GM12878 (cell line): Measurements from ENCODE around the gene ITGB8. TPM values are rescaled to one million over a fixed set of nuclear protein-coding genes. Genes with fewer than 3 reads are reported as not detected.
A peak's percentile ranks its signal among the peaks of the same experiment; 100 is the strongest.

Experiments used
- ATF3 ChIP-seq: IDR thresholded peaks from 2 replicates; pipeline ENCODE4 v1.6.1; 2011; ENCODE audit warnings: low read depth, mild to moderate bottlenecking, low read length, moderate library complexity, borderline replicate concordance; ENCODE audit errors: extremely low read depth
- CBFB ChIP-seq: IDR thresholded peaks from 2 replicates; pipeline ENCODE4 v1.6.1; 2016; ENCODE audit warnings: antibody characterized with exemption, low read depth
- EGR1 ChIP-seq, 2 experiments: IDR thresholded peaks; 1 replicate in 1 of 2; 2 replicates in 1 of 2; pipeline ENCODE4 v1.6.1; 2011 to 2012; ENCODE audit warnings: low read depth in 2 of 2, low read length in 2 of 2, borderline replicate concordance in 1 of 2, mild to moderate bottlenecking in 1 of 2, moderate library complexity in 1 of 2
- EP300 ChIP-seq, 2 experiments: fragments of 150-350 bp in 1 of 2; IDR thresholded peaks; 2 replicates each; pipeline ENCODE4 v1.6.1; 2011 to 2012; ENCODE audit warnings: low read depth in 2 of 2, low read length in 2 of 2, borderline replicate concordance in 1 of 2, improper control_type of control experiment in 1 of 2, inconsistent platforms in 1 of 2; ENCODE audit not compliant: control insufficient read depth in 1 of 2
- FOS ChIP-seq: IDR thresholded peaks from 3 replicates; pipeline ENCODE4 v1.6.1; 2011; ENCODE audit warnings: borderline replicate concordance; ENCODE audit not compliant: insufficient read length; ENCODE audit errors: extremely low read depth
- IKZF1 ChIP-seq: fragments of 450-650 bp; conservative IDR thresholded peaks from 2 replicates; pipeline ENCODE4 v1.6.1; 2017; ENCODE audit warnings: antibody characterized with exemption, mild to moderate bottlenecking
- IRF3 ChIP-seq: fragments of 450-650 bp; IDR thresholded peaks from 2 replicates; pipeline ENCODE4 v1.6.1; 2014; ENCODE audit warnings: mild to moderate bottlenecking
- KAT2A ChIP-seq: conservative IDR thresholded peaks from 2 replicates; pipeline ENCODE4 v1.6.1; 2011; ENCODE audit warnings: low read depth, low read length; ENCODE audit not compliant: control insufficient read depth
- KDM1A ChIP-seq: fragments of 200-600 bp; sonication (generic); IDR thresholded peaks from 2 replicates; pipeline ENCODE4 v1.6.1; 2016; ENCODE audit warnings: borderline replicate concordance
- MTA2 ChIP-seq: fragments of 450-650 bp; IDR thresholded peaks from 2 replicates; pipeline ENCODE4 v1.6.1; 2016; ENCODE audit warnings: low read depth, mild to moderate bottlenecking, moderate library complexity
- PAX5 ChIP-seq: IDR thresholded peaks from 2 replicates; pipeline ENCODE4 v1.6.1; 2011; ENCODE audit warnings: low read depth, low read length, borderline replicate concordance
- PBX3 ChIP-seq: IDR thresholded peaks from 2 replicates; pipeline ENCODE4 v1.6.1; 2011; ENCODE audit warnings: mild to moderate bottlenecking, low read depth, low read length, moderate library complexity; ENCODE audit not compliant: insufficient replicate concordance
- POU2F2 ChIP-seq: IDR thresholded peaks from 3 replicates; pipeline ENCODE4 v1.6.1; 2011; ENCODE audit warnings: low read depth, mild to moderate bottlenecking, low read length, borderline replicate concordance
- RB1 ChIP-seq: fragments of 450-650 bp; formaldehyde crosslinking; IDR thresholded peaks from 2 replicates; pipeline ENCODE4 v1.6.1; 2017; ENCODE audit warnings: mild to moderate bottlenecking, borderline replicate concordance
- STAT3 ChIP-seq: IDR thresholded peaks from 2 replicates; pipeline ENCODE4 v1.6.1; 2011; ENCODE audit warnings: low read depth, low read length, improper control_type of control experiment
- TBL1XR1 ChIP-seq: IDR thresholded peaks from 2 replicates; pipeline ENCODE4 v1.6.1; 2012; ENCODE audit warnings: low read depth, low read length, improper control_type of control experiment
- TCF3 ChIP-seq: IDR thresholded peaks from 2 replicates; pipeline ENCODE4 v1.6.1; 2012; ENCODE audit warnings: low read depth, mild to moderate bottlenecking, low read length, borderline replicate concordance; ENCODE audit not compliant: insufficient read depth
- YBX1 ChIP-seq: fragments of 450-650 bp; IDR thresholded peaks from 2 replicates; pipeline ENCODE4 v1.6.1; 2016; ENCODE audit warnings: antibody characterized with exemption
- ZNF217 ChIP-seq: fragments of 450-650 bp; IDR thresholded peaks from 2 replicates; pipeline ENCODE4 v1.6.1; 2017; ENCODE audit warnings: antibody characterized with exemption, mild to moderate bottlenecking
- ZNF24 ChIP-seq: fragments of 450-650 bp; IDR thresholded peaks from 2 replicates; pipeline ENCODE4 v1.6.1; 2017; ENCODE audit warnings: antibody characterized with exemption, mild to moderate bottlenecking
- polyA plus RNA-seq, 11 experiments: library from polyadenylated mRNA; depleted of rRNA in 4 of 11; unstranded in 6 of 11; stranded (reverse) in 5 of 11; fragments of >200 nt; fragmentation: Nextera tagmentation in 4 of 11; fragmentation: Illumina TruSeq in 1 of 11; extraction: Ambion mirVana in 4 of 11; extraction: Trizol in 1 of 11; gene quantifications; 1 replicate in 1 of 11; 2 replicates in 10 of 11; pipeline versions ENCODE4 v1.2.1 to v1.2.3, GENCODE V29; 2011 to 2016; ENCODE audit warnings: inconsistent platforms in 2 of 11, missing spikeins in 2 of 11, low read depth in 1 of 11
- total RNA-seq, 4 experiments: library from RNA; depleted of rRNA in 3 of 4; stranded (reverse); fragments of >200 nt in 3 of 4; fragmentation: Illumina TruSeq in 1 of 4; extraction: Trizol in 1 of 4; gene quantifications; 2 replicates each; pipeline versions ENCODE4 v1.2.1 to v1.2.3, GENCODE V29; 2013 to 2021
- TF ChIP-seq, protein P1 (sequence below): IDR thresholded peaks from 2 replicates; pipeline ENCODE4 v1.6.1; 2011; ENCODE audit warnings: borderline replicate concordance, low read depth, mild to moderate bottlenecking, moderate library complexity, low read length; ENCODE audit not compliant: insufficient read depth, poor library complexity, severe bottlenecking
- TF ChIP-seq, protein P2 (sequence below): fragments of 450-650 bp; formaldehyde crosslinking; IDR thresholded peaks from 2 replicates; pipeline ENCODE4 v1.5.0; 2022; ENCODE audit warnings: mild to moderate bottlenecking, missing genetic modification characterization

The ITGB8 gene
- total and polyA plus RNA-seq, 10 of the 15 experiments (the other 5 are each of a cell fraction or from before 2014, with no cell fraction given), result 0.37 to 26.2 (median 1.5) TPM

DNA sequence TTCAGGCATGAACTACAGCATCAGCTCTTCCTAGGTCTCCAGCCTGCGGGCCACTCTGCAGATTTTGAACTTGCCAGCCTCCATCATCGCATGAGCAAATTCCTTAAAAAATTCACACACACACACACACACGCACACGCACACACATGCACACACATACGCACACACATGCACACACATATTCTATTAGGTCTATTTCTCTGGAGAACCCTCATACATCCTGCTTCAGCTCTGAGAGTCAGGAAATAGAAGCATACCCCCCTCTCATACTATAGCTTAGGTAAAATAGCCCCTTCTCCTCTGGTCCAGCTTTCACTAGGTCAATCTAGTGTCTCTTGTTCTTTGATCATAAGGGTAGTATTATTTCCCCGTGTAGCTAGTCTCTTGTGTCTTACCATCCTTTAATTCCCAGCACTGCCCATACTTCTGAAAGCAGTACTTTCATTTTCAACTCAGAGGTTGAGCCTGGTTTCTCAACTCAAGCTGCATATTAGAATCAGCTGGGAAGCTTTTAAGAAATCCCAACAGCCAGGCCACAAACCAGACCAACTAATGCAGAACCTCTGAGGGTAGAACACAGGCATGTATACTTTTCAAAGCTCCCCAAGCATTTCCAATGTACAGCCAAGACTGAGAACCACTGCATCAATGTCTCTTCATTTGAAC is 30.9 kb upstream of the ITGB8 start (continued):
- TF ChIP-seq RB1 (0 out of 2 replicates have a peak, but pooled peaks have one; percentile 13), PBX3 (no peak), MTA2 (peak; percentile 32; the same call in 1 of the 2 replicates), EGR1 (IDR thresholded peaks at IDR 0.05; ENCODE audit: borderline replicate concordance in 1 of 2, low read depth in 2 of 2, low read length in 2 of 2) (no peak), EP300 (IDR thresholded peaks at IDR 0.05; ENCODE audit: borderline replicate concordance in 1 of 2, control insufficient read depth in 1 of 2, low read depth in 2 of 2, low read length in 2 of 2) (no peak), IKZF1 (peak; percentile 49), ZNF217 (peak; percentile 15; the same call in 1 of the 2 replicates), ZNF24 (no peak), FOS (no peak), KAT2A (no peak), KDM1A (no peak), ATF3 (no peak), IRF3 (no peak), STAT3 (no peak), POU2F2 (peak; percentile 15; the same call in 1 of the 3 replicates), TBL1XR1 (no peak), YBX1 (no peak), CBFB (no peak), PAX5 (no peak), TCF3 (no peak)
- TF ChIP-seq, protein P1, sequence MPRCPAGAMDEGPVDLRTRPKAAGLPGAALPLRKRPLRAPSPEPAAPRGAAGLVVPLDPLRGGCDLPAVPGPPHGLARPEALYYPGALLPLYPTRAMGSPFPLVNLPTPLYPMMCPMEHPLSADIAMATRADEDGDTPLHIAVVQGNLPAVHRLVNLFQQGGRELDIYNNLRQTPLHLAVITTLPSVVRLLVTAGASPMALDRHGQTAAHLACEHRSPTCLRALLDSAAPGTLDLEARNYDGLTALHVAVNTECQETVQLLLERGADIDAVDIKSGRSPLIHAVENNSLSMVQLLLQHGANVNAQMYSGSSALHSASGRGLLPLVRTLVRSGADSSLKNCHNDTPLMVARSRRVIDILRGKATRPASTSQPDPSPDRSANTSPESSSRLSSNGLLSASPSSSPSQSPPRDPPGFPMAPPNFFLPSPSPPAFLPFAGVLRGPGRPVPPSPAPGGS, result peak; percentile 61
- TF ChIP-seq, protein P2, sequence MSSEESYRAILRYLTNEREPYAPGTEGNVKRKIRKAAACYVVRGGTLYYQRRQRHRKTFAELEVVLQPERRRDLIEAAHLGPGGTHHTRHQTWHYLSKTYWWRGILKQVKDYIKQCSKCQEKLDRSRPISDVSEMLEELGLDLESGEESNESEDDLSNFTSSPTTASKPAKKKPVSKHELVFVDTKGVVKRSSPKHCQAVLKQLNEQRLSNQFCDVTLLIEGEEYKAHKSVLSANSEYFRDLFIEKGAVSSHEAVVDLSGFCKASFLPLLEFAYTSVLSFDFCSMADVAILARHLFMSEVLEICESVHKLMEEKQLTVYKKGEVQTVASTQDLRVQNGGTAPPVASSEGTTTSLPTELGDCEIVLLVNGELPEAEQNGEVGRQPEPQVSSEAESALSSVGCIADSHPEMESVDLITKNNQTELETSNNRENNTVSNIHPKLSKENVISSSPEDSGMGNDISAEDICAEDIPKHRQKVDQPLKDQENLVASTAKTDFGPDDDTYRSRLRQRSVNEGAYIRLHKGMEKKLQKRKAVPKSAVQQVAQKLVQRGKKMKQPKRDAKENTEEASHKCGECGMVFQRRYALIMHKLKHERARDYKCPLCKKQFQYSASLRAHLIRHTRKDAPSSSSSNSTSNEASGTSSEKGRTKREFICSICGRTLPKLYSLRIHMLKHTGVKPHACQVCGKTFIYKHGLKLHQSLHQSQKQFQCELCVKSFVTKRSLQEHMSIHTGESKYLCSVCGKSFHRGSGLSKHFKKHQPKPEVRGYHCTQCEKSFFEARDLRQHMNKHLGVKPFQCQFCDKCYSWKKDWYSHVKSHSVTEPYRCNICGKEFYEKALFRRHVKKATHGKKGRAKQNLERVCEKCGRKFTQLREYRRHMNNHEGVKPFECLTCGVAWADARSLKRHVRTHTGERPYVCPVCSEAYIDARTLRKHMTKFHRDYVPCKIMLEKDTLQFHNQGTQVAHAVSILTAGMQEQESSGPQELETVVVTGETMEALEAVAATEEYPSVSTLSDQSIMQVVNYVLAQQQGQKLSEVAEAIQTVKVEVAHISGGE (CRISPR knock-in tag), result no peak
